Vagina (tissue), 2 donors: ENCODE data around the gene LCK. TPM values are rescaled to one million over a fixed set of nuclear protein-coding genes. Genes with fewer than 3 reads are reported as not detected.

Experiments used
- DNase-seq, 2 donors: peaks; one replicate each; pipeline ENCODE4 v3.0.0-alpha.2; 2017; ENCODE audit errors: extremely low spot score in 2 of 2
- H3K27ac ChIP-seq: fragments of 200-600 bp; sonication (generic); one replicate; pipeline ENCODE4 v1.5.1; 2019
- H3K27me3 ChIP-seq: fragments of 200-600 bp; sonication (generic); one replicate; pipeline ENCODE4 v1.5.1; 2019
- H3K36me3 ChIP-seq, 2 donors: fragments of 200-600 bp; sonication (generic); one replicate each; pipeline ENCODE4 v1.5.1; 2017 to 2019
- H3K4me1 ChIP-seq: fragments of 200-600 bp; sonication (generic); one replicate; pipeline ENCODE4 v1.5.1; 2019
- H3K4me3 ChIP-seq, 2 donors: fragments of 200-600 bp; sonication (generic); 1 replicate in 1 of 2; 2 replicates in 1 of 2; pipeline ENCODE4 v1.5.1; 2016 to 2019
- H3K9me3 ChIP-seq: fragments of 200-600 bp; sonication (generic); one replicate; pipeline ENCODE4 v1.5.1; 2019
- POLR2A ChIP-seq, 2 donors: fragments of 450-650 bp; IDR thresholded peaks; one replicate each; pipeline ENCODE4 v1.6.1; 2017; ENCODE audit warnings: antibody characterized with exemption in 2 of 2, mild to moderate bottlenecking in 2 of 2, moderate library complexity in 2 of 2
- POLR2AphosphoS5 ChIP-seq, 2 donors: sonication (generic); formaldehyde crosslinking; IDR thresholded peaks; one replicate each; pipeline ENCODE4 v1.9.0; 2017; ENCODE audit warnings: antibody characterized with exemption in 2 of 2, mild to moderate bottlenecking in 2 of 2, low read depth in 1 of 2; ENCODE audit not compliant: insufficient read depth in 1 of 2
- intact Hi-C: fragments of 100-400 bp; cut with DNase I; formaldehyde crosslinking; loops from one replicate; pipeline ENCODE4 v1.15.1; 2023
- total RNA-seq: library from RNA; depleted of rRNA; stranded (reverse); fragments of >200 nt; gene quantifications from one replicate; pipeline ENCODE4 v1.2.3, GENCODE V29; 2016
- TF ChIP-seq, protein P1 (sequence below), 3 experiments: fragments of 450-650 bp in 2 of 3; fragments of 200-600 bp in 1 of 3; sonication (generic) in 1 of 3; IDR thresholded peaks; one replicate each; pipeline ENCODE4 v1.5.1; 2017 to 2019; ENCODE audit warnings: antibody characterized with exemption in 3 of 3, mild to moderate bottlenecking in 2 of 3, moderate library complexity in 2 of 3

The LCK gene
- total RNA-seq, 1 donor from 2014 or later, result 6.4 TPM

GRCh38 chr1:32305310-32305709, 54.2 kb downstream of the LCK start:
- intact Hi-C loops, result no loop called here
- Histone ChIP-seq H3K27me3 (no peaks in the 10 kb centered on the region), H3K4me3 (no peak overlapping the region), H3K4me1 (no peaks in the 10 kb centered on the region), H3K36me3 (peaks cover 0 to 36% of the 10 kb centered on the region in 2 donors), H3K9me3 (no peaks in the 10 kb centered on the region), H3K27ac (no peak overlapping the region)
- no peak for DNase-seq
- no peak for TF ChIP-seq POLR2A (IDR thresholded peaks at IDR 0.05)
- TF ChIP-seq, protein P1, sequence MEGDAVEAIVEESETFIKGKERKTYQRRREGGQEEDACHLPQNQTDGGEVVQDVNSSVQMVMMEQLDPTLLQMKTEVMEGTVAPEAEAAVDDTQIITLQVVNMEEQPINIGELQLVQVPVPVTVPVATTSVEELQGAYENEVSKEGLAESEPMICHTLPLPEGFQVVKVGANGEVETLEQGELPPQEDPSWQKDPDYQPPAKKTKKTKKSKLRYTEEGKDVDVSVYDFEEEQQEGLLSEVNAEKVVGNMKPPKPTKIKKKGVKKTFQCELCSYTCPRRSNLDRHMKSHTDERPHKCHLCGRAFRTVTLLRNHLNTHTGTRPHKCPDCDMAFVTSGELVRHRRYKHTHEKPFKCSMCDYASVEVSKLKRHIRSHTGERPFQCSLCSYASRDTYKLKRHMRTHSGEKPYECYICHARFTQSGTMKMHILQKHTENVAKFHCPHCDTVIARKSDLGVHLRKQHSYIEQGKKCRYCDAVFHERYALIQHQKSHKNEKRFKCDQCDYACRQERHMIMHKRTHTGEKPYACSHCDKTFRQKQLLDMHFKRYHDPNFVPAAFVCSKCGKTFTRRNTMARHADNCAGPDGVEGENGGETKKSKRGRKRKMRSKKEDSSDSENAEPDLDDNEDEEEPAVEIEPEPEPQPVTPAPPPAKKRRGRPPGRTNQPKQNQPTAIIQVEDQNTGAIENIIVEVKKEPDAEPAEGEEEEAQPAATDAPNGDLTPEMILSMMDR (IDR thresholded peaks at IDR 0.05), result no peak
- TF ChIP-seq POLR2AphosphoS5 (IDR thresholded peaks at IDR 0.05; ENCODE audit: insufficient read depth in 1 of 2, low read depth in 1 of 2), result no peak

- peaks cover 0 to 36% of the 10 kb centered on the region in 2 donors for H3K36me3 ChIP-seq
- no peaks in the 10 kb centered on the region for H3K4me1 ChIP-seq
Measured at GRCh38 chr1:32307324-32307723, 56.3 kb downstream of the LCK start.

GRCh38 chr1:32309960-32310359, 58.9 kb downstream of the LCK start:
- DNase-seq, result no peak
- Histone ChIP-seq H3K9me3 (no peaks in the 10 kb centered on the region), H3K27ac (no peak overlapping the region), H3K27me3 (no peaks in the 10 kb centered on the region), H3K36me3 (peaks cover 0 to 11% of the 10 kb centered on the region in 2 donors), H3K4me3 (no peak overlapping the region), H3K4me1 (no peaks in the 10 kb centered on the region)
- intact Hi-C loops, result no loop called here
- TF ChIP-seq POLR2A (IDR thresholded peaks at IDR 0.05) (no peak), POLR2AphosphoS5 (IDR thresholded peaks at IDR 0.05; ENCODE audit: insufficient read depth in 1 of 2, low read depth in 1 of 2) (no peak)
- TF ChIP-seq, protein P1 (IDR thresholded peaks at IDR 0.05), result no peak

More at GRCh38 chr1:32307324-32307723, 56.3 kb downstream of the LCK start:
- Histone ChIP-seq H3K27me3 (no peaks in the 10 kb centered on the region), H3K27ac (no peak overlapping the region), H3K4me3 (no peak overlapping the region), H3K9me3 (no peaks in the 10 kb centered on the region)
- intact Hi-C loops, result no loop called here
- no peak for TF ChIP-seq POLR2AphosphoS5 (IDR thresholded peaks at IDR 0.05; ENCODE audit: insufficient read depth in 1 of 2, low read depth in 1 of 2)
- TF ChIP-seq, protein P1 (IDR thresholded peaks at IDR 0.05), result no peak
- TF ChIP-seq POLR2A (IDR thresholded peaks at IDR 0.05), result no peak
- no peak for DNase-seq

GRCh38 chr1:32311709-32312393, 60.8 kb downstream of the LCK start:
- TF ChIP-seq, protein P1 (IDR thresholded peaks at IDR 0.05), result no peak
- TF ChIP-seq POLR2A (IDR thresholded peaks at IDR 0.05) (no peak), POLR2AphosphoS5 (IDR thresholded peaks at IDR 0.05; ENCODE audit: insufficient read depth in 1 of 2, low read depth in 1 of 2) (no peak)
- intact Hi-C loops, result no loop called here

DNA sequence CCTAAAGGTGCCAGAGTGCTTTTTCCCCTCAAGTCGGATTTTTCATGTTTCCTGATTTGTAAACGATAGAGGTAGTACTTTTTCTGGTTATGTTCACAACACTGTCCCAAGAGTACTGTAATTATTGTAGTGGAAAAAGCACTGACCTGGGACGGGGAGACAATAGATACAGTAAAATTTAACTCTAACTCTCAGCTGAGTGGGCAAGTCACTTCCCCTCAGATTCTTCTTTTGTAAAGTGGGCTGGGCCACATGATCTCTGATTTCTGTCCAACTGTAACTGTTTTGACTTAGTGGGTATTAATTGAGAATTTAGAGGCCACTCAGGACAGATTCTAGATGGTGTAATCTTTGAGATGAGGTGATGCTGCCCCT, 65.8 kb downstream of the LCK start:
- Histone ChIP-seq H3K4me1 (no peaks in the 10 kb centered on the region), H3K36me3 (peaks cover 0 to 24% of the 10 kb centered on the region in 2 donors), H3K27ac (no peak overlapping the region), H3K27me3 (no peaks in the 10 kb centered on the region), H3K9me3 (no peaks in the 10 kb centered on the region), H3K4me3 (no peak overlapping the region)
- TF ChIP-seq POLR2AphosphoS5 (IDR thresholded peaks at IDR 0.05; ENCODE audit: insufficient read depth in 1 of 2, low read depth in 1 of 2) (no peak), POLR2A (IDR thresholded peaks at IDR 0.05) (no peak)
- TF ChIP-seq, protein P1 (IDR thresholded peaks at IDR 0.05), result no peak
- DNase-seq, result no peak
- intact Hi-C loops, result no loop called here

More at GRCh38 chr1:32311709-32312393, 60.8 kb downstream of the LCK start:
- no peak for DNase-seq
- no peak overlapping the region for H3K4me3 ChIP-seq
- H3K27ac ChIP-seq, result no peak overlapping the region
- peaks cover 0 to 8% of the 10 kb centered on the region in 2 donors for H3K36me3 ChIP-seq
- no peaks in the 10 kb centered on the region for H3K4me1 ChIP-seq
- no peaks in the 10 kb centered on the region for H3K9me3 ChIP-seq
- H3K27me3 ChIP-seq, result no peaks in the 10 kb centered on the region
